GM19099 (cell line): ENCODE results near the gene IL22RA2.

Experiments used
- POLR2A ChIP-seq: IDR thresholded peaks from 3 replicates; pipeline ENCODE4 v1.6.1; 2011; ENCODE audit warnings: low read depth; ENCODE audit not compliant: insufficient read length; ENCODE audit errors: extremely low read depth

IL22RA2 gene

DNA sequence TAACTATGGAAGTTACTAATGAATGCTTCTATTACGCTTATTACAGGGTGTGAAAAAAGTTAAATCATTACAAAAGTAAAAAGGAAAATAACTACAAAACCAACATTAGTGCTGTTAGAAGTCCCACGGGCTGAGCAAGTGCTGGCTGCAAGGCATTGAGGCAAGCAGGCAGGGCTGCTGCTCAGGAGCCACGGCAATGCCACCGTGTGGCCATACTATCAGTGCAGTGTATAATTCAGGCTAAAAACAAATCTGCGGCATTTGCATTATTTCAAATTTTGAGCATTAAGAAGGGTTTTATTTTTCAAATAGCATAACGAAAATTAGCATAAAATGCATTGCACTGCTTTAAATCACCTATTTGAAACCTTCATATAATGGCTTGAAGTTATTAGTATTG, 28.6 kb upstream of the IL22RA2 start:
- no peak for TF ChIP-seq POLR2A

DNA sequence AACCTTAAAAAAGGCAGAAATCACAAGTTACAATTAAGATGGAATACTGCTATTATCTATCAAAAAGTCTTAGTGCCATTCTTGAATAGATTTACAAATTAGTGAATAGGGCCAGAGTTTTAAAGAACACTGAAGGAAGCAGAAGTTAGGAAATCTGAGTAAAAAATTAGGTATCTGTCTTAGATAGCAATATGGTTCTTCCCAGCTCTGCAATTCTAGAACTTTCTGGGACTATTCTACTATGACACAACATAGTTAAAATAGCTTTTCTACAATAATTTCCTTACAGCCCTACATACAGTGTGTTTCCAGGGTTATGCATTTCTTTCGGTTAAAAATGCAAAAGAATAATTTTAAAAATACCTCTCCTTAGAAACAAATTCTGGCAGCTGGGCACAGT, 27.6 kb upstream of the IL22RA2 start:
- TF ChIP-seq POLR2A = no peak

DNA sequence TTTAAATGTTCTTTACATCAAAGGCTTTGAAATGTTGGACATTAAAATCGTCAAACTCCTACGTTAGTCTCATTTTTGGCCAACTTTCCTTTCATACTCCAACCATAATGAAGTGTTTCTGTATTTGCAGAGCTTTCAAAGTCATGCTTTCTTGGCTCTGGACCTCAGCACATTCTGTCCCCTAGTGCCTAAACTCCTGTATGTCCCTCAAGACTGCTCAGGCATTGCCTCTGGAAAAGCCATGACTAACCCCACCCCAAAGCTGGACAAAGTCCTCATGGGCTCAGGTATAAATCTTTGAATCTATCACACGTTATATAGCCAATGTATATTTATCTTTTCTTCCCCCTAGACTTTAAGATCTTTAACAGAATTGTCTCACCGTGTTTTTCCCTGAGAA, 26.8 kb upstream of the IL22RA2 start:
- no peak for TF ChIP-seq POLR2A

DNA sequence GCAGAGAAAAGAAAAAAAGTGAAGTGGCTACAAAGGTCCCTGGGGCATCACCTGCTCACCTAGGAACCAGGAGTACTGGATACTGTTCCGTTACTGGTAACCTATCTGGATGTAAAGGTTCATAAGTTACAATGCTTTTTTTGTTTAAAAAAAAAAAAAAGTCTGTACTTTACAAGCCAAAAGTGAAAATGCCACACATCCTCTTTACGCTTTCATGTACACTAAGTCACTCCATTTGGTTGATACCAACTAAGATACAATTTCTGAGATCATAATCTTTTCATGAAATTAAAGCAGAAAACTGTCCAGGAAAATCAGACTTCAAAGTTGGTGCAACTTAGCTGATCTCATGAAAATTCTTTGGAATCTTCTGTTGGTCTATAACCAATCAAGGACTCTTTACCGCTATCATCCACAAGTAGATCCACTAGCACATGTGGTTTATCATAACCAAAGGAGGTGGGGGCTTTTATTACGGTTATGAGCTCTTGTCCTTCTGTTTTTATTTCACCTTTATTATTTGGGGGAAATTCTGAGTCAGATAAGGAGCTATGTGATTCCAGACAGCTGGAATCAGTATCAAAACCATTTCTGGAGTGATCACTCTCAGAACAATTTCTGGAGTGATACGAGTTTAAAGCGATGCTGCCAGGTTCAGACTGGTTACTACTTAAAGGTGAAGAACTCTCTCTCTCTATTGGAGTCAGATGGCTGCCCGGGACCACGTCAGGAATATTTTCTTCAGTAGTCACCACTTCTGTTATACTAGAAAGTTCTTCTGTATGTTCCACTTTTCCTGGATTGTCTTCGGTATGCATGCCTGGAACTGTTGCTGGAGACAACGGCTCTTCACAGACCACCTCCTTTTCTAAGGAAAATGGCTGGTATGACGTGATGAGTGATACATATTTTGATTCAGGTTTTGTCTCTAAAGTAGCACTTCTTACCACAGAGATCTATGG, 24.5 kb upstream of the IL22RA2 start:
- TF ChIP-seq POLR2A = no peak

DNA sequence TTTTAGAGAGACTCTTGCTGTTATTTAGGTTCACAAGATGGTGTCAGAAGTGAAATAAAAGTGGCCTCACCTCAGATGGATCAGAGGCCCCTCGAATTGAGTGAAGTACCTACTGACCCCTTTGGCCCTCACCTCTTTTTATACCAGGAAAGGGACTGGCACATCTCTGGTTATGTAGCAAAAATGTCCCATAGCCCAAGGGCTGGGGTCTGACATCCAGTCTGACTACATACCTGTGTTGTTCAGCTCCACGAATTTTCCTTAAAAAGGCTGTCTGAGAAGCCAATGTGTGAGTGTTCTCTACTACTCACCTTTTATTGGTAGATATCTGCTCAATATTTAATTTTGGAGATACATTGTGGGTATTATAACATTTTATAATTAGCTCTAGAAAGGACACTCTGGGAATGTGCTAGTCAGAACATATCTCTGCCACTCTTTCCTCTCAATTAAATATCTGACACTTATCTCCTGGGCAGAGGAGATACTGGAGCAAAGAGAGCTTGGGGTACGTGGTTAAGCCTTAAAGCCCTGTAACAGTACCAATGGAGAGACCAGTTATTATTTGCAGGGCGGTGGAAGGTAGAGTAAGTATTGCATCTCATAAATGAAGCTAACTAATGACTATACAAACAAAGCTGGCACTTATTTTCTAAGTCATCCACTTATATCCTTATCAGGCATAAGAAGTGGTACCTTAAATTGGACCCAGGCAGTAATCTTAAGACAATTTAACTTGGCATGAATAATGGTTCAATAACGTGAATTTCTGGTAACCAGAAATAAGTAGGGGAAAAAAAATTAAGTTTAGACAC, 20.0 kb upstream of the IL22RA2 start:
- TF ChIP-seq POLR2A = no peak

DNA sequence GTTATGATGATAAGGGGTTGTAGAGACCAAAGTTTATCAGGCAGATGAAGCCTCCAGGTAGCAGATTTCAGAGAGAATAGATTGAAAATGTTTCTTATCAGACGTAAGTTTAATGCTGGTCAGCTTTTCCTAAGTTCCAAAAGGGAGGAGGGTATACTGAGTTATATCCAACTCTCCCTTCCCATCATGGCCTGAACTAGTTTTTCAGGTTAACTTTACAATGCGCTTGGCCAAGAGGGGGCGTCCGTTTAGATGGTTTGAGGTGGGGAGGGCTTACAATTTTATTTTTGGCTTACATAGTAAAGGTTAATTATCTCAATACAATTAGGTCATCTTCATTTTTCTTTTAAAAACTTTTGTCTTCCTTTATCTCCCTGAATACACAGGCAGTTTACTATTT, 19.4 kb upstream of the IL22RA2 start:
- no peak for TF ChIP-seq POLR2A

DNA sequence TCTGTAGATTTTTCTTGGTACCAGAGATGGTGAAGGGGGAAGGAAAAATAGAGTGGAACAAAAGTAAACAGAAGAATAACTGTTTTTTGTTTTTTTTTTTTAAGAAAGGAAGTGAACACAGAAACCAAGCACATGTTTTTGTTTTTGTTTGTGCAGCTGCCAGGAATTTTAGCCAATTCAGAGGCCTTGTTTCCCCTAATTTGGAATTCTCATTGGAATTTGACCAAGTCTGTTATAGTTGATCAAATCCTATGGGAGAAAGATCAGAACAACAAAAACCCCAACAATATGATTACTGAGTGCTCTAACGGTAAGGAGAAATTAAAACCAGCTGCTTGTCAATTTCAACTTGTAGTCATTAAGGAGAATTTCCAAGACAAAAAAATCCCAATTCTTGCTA, 18.2 kb upstream of the IL22RA2 start:
- TF ChIP-seq POLR2A = no peak

DNA sequence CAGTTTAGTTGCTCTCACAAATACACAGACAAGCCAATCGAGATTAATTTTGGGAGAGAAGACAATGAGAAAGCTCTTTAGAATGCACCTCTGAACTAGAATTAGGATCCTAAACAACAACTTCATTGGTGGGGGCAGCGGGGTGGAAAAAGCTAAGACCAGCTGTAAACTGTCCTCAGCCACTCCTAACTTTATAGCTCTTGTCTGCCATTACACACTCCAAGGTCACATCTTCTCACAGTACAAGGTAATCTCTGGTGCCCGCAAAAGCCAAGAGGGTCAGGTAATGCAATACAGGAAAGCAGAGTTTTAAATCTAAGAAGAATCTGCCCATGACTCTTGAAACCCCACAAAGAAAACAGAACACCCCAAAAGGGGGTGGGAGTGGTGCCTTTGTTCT, 17.8 kb upstream of the IL22RA2 start:
- no peak for TF ChIP-seq POLR2A

DNA sequence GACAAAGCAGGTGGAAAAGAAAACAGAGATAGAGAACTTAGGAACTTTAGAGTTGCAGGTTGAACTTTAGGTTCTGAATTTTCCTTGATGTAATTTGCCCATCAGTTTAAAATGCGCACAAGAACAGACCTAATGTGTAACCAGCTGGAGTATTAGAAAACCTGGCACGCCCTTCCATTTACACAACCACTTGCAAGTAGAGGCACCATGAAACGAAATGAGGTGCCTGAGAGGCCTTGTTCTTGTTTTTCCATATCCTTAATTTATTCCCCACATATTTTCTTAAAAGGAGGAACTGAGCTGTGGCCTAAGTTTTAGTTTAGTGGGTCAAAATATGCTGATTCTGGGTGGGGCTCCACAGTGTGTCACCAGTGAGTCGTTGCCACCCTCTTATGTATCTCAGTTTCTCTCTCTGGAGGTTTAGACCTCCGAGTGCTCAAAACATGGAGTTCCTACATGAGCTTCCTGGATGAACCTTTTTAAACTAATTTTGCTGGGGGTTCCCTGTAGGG, 17.2 kb upstream of the IL22RA2 start:
- TF ChIP-seq POLR2A = no peak

DNA sequence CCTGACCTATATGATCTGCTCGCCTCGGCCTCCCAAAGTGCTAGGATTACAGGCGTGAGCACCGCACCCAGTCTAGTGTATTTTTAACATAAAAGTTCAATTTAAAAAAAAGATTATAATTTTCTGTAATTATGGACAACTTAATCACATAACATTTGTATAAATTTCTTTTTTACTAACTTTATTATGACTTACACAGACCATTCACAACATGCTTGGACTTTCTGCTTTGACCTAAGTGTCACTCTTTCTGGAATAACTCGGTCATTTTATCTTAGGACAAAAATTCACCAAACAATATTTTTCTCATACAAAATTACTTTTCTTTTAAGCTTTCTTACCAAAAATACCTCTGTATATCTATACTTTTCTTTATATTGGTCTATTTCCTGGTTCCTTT, 15.4 kb upstream of the IL22RA2 start:
- TF ChIP-seq POLR2A = no peak

DNA sequence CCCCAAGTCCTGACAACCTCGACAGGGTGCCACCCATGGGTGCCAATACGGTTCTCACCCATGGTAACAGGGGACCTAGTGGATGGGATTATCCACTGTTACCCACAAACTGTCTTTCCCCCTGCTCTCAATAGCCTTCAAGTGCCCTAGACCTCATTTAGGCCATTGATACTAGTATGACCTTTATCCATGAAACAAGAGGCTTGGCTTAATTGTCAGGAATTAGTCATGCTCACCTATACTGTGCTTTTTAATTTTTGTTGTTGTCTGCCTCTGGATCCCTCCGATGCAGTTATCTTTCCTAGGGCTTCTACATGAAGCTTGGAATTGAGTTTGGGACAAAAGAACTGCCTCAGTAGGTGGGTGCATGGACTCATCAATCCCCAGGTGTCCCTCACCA, 11.8 kb upstream of the IL22RA2 start:
- no peak for TF ChIP-seq POLR2A

DNA sequence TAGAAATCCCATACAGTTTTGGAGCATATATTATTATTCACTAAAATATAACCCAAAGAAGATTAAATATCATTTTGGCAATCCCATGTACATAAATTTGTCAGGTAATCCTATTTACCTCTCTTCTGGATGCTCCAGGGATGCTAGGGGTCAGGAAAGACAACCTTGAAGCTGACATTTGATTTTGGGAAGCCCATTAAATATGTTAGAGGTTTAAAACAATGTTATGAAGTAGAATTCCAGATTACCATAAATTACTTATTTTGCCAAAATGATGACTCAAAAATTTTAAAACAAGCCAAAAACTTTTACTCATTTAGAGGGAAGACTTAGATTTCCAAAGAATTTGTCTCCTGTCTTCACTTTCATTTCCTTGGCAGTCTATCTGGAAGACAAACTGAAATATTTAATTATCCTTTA, 9.2 kb upstream of the IL22RA2 start:
- TF ChIP-seq POLR2A = no peak

DNA sequence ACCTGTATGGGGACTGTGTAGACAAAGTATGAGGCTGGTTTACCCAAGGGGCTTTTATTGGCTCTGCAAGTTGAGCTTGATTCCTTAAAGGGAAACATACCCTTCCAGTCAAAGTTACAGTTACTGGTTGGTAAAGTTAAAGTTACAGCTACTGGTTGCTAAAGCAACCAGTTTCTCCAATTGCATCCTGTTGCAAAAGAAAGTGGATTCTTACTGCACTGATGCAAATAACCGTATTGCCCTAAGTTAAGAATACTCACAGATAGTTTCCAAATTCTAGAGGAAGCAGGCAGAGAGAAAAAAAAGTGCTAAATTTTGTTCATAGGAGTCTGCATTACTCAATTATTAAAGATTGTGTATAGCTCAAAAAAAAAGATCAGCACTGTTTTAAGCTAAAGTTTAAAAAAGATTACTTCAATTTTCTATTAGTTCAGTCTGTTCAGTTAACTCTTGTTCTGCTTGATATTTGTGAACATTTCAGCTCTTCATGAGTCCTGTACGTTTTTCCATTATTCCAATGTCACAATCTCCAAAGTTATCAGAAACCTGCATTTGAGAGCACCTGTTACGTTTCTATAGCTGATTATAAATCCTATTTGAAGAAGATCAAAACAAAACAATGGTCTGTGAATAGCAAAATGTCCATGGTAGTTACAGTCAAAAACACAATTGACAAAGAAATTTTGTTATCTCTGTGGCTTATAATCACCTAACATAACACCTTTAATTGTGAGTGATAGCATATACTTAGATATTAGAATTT, 8.6 kb upstream of the IL22RA2 start:
- TF ChIP-seq POLR2A = no peak

DNA sequence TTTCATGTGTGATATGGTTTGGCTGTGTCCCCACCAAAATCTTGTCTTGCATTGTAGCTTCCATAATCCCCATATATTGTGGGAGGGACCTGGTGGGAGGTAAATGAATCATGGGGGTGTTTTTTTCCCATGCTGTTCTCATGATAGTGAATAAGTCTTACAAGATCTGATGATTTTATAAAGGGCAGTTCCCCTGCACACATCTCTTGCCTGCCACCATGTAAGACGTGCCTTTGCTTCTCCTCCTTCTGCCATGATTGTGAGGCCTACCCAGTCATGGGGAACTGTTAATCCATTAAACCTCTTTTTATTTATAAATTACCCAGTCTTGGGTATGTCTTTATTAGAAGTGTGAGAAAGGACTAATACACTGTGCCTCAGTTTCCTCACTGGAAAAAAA, 4.2 kb upstream of the IL22RA2 start:
- TF ChIP-seq POLR2A = no peak

DNA sequence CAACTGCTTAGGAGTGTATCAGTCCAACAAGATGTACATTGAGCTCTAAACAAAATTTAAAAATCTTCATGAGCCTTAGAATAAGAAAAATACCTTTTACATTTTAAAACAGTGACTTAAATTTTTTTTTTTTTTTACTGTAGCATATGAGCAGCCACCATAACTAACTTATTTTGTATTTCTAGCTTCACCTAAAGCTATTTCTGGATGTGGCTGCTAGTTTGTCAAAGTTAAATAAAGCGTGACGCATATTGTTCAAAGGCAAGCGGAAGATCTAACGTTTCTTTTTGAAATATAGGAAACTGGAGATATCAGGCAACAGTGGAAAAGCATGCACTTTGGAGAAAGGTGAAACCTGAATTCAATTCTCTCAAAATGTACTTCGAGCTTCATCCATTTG, 3.3 kb upstream of the IL22RA2 start:
- no peak for TF ChIP-seq POLR2A
